ENCODE measurements around the gene PAX4. TPM values are rescaled to one million over a fixed set of nuclear protein-coding genes. Genes with fewer than 3 reads are reported as not detected.
A peak's percentile ranks its signal among the peaks of the same experiment; 100 is the strongest.

The PAX4 gene
- total and polyA plus RNA-seq, 9 of the 15 experiments (the other 6 are each of a cell fraction or from before 2014, with no cell fraction given) = not detected

- TF ChIP-seq KLF1 (tag; IDR thresholded peaks at IDR 0.05) (0 out of 2 replicates have a peak, but pooled peaks have one; percentile 29), IFI16 (CRISPR knock-in tag; IDR thresholded peaks at IDR 0.05) (no peak), MYBL2 (IDR thresholded peaks at IDR 0.05; ENCODE audit: low read depth) (no peak), MYBL2 (CRISPR knock-in tag; IDR thresholded peaks at IDR 0.05; ENCODE audit: borderline replicate concordance) (no peak), LEF1 (IDR thresholded peaks at IDR 0.05) (no peak), SPI1 (IDR thresholded peaks at IDR 0.05; ENCODE audit: borderline replicate concordance, low read depth, low read length) (no peak), ESRRB (CRISPR knock-in tag; IDR thresholded peaks at IDR 0.05; ENCODE audit: borderline replicate concordance) (no peak), ZNF24 (IDR thresholded peaks at IDR 0.05) (peak; percentile 25; the same call in 1 of the 2 replicates), HDAC2 (IDR thresholded peaks at IDR 0.05) (peak; percentile 68), CXXC5 (CRISPR knock-in tag; IDR thresholded peaks at IDR 0.05) (peak; percentile 97), MITF (IDR thresholded peaks at IDR 0.05) (peak; percentile 41; the same call in 1 of the 2 replicates), ZBTB2 (IDR thresholded peaks at IDR 0.05) (no peak), ZNF551 (CRISPR knock-in tag; IDR thresholded peaks at IDR 0.05) (no peak), BACH1 (tag; IDR thresholded peaks at IDR 0.05) (no peak), PBX2 (CRISPR knock-in tag; IDR thresholded peaks at IDR 0.05; ENCODE audit: low read depth) (no peak), PBX2 (tag; conservative IDR thresholded peaks at IDR 0.05; ENCODE audit: low read depth) (no peak), ZNF507 (tag; conservative IDR thresholded peaks at IDR 0.05) (no peak), CREBBP (IDR thresholded peaks at IDR 0.05; ENCODE audit: low read depth, low read length) (no peak), SRSF9 (IDR thresholded peaks at IDR 0.05; ENCODE audit: borderline replicate concordance, low read depth, low read length) (no peak)
- TF ChIP-seq, protein P1, sequence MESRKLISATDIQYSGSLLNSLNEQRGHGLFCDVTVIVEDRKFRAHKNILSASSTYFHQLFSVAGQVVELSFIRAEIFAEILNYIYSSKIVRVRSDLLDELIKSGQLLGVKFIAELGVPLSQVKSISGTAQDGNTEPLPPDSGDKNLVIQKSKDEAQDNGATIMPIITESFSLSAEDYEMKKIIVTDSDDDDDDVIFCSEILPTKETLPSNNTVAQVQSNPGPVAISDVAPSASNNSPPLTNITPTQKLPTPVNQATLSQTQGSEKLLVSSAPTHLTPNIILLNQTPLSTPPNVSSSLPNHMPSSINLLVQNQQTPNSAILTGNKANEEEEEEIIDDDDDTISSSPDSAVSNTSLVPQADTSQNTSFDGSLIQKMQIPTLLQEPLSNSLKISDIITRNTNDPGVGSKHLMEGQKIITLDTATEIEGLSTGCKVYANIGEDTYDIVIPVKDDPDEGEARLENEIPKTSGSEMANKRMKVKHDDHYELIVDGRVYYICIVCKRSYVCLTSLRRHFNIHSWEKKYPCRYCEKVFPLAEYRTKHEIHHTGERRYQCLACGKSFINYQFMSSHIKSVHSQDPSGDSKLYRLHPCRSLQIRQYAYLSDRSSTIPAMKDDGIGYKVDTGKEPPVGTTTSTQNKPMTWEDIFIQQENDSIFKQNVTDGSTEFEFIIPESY (CRISPR knock-in tag; IDR thresholded peaks at IDR 0.05) = peak; percentile 75
- TF ChIP-seq, protein P2, sequence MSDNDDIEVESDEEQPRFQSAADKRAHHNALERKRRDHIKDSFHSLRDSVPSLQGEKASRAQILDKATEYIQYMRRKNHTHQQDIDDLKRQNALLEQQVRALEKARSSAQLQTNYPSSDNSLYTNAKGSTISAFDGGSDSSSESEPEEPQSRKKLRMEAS (CRISPR knock-in tag; IDR thresholded peaks at IDR 0.05) = peak; percentile 88
These were observed 32.6 kb downstream of the PAX4 start, which contains the start of gene GCC1 (continued) for GRCh38 chr7:127585044-127585953.

Data from K562 (cell line).